HG02943 (cell line): ENCODE data around the gene PITRM1.
"Not testable (repeated sequence)": the region's sequence is repeated elsewhere in the genome, so short reads cannot be mapped to it uniquely, and the experiment has no call there.

Experiments used
- ATAC-seq: cut with Tn5 transposase; IDR thresholded peaks from one replicate; pipeline ENCODE4 v1.9.1; 2021; ENCODE audit warnings: mild to moderate bottlenecking, low read depth, moderate library complexity; ENCODE audit not compliant: unreplicated experiment

Gene PITRM1

GRCh38 chr10:3201796-3202195 lies 29.2 kb upstream of the PITRM1 start:
- ATAC-seq: no peak

GRCh38 chr10:3199488-3199887 lies 26.9 kb upstream of the PITRM1 start:
- no peak for ATAC-seq

- no peak for ATAC-seq
These were observed 26.3 kb upstream of the PITRM1 start for GRCh38 chr10:3198900-3199299.

GRCh38 chr10:3197348-3198003 lies 24.9 kb upstream of the PITRM1 start:
- no peak for ATAC-seq

GRCh38 chr10:3196958-3197347 lies 24.4 kb upstream of the PITRM1 start:
- ATAC-seq: no peak

- ATAC-seq: no peak
These were observed 23.9 kb upstream of the PITRM1 start for GRCh38 chr10:3196482-3196881.

GRCh38 chr10:3195726-3196125 lies 23.1 kb upstream of the PITRM1 start:
- no peak for ATAC-seq

- ATAC-seq: no peak
These were observed 22.7 kb upstream of the PITRM1 start for GRCh38 chr10:3195286-3195685.

GRCh38 chr10:3194871-3195270 lies 22.3 kb upstream of the PITRM1 start:
- ATAC-seq: no peak

- ATAC-seq: no peak
These were observed 21.2 kb upstream of the PITRM1 start for GRCh38 chr10:3193751-3194150.

GRCh38 chr10:3192856-3193635 lies 20.5 kb upstream of the PITRM1 start:
- no peak for ATAC-seq

- no peak for ATAC-seq
These were observed 18.2 kb upstream of the PITRM1 start for GRCh38 chr10:3190817-3191216.

GRCh38 chr10:3187229-3187628 lies 14.6 kb upstream of the PITRM1 start:
- not testable (repeated sequence) for ATAC-seq

- no peak for ATAC-seq
These were observed 13.8 kb upstream of the PITRM1 start for GRCh38 chr10:3186368-3186767.

- ATAC-seq: no peak
These were observed 12.8 kb upstream of the PITRM1 start for GRCh38 chr10:3185386-3185785.

GRCh38 chr10:3180355-3181025 lies 7.9 kb upstream of the PITRM1 start:
- ATAC-seq: no peak

- no peak for ATAC-seq
These were observed 6.6 kb upstream of the PITRM1 start for GRCh38 chr10:3179174-3179573.

GRCh38 chr10:3178042-3178441 lies 5.5 kb upstream of the PITRM1 start:
- ATAC-seq: no peak

- peak; percentile 30 for ATAC-seq
These were observed 743 bp upstream of the PITRM1 start for GRCh38 chr10:3173171-3173878.

GRCh38 chr10:3172081-3172445 lies 519 bp downstream of the PITRM1 start:
- ATAC-seq: no peak

- ATAC-seq: not testable (repeated sequence)
These were observed 1.1 kb downstream of the PITRM1 start for GRCh38 chr10:3171488-3171887.
